HG03025 (cell line): Measurements from ENCODE around the gene PPP1CC.
"Not testable (repeated sequence)": the region's sequence is repeated elsewhere in the genome, so short reads cannot be mapped to it uniquely, and the experiment has no call there.

Source experiments
- ATAC-seq: cut with Tn5 transposase; IDR thresholded peaks from one replicate; pipeline ENCODE4 v1.9.1; 2021; ENCODE audit warnings: mild to moderate bottlenecking, moderate library complexity; ENCODE audit not compliant: unreplicated experiment, low FRiP score

PPP1CC gene

GRCh38 chr12:110726708-110727369 is 15.9 kb downstream of the PPP1CC start:
- no peak for ATAC-seq

GRCh38 chr12:110726028-110726427 is 16.7 kb downstream of the PPP1CC start:
- ATAC-seq = no peak

DNA sequence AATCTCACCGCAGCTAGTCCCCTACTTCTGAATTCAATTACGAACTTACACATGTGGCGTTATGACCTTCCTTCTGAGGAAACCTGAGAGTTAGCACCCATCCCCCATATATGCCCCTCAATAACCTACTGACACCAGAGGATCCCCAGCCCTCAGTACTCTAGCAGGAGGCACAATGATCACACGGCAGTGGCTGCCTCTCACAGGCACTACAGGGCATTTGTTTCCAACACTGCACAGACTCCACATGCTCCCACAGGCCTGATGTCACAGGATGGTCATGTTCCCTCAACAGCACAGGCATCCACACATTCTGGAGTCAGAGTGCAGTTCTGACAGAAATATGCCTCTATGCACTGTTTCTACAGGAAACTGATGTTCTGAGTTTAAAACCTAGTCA is 17.4 kb downstream of the PPP1CC start:
- no peak for ATAC-seq

DNA sequence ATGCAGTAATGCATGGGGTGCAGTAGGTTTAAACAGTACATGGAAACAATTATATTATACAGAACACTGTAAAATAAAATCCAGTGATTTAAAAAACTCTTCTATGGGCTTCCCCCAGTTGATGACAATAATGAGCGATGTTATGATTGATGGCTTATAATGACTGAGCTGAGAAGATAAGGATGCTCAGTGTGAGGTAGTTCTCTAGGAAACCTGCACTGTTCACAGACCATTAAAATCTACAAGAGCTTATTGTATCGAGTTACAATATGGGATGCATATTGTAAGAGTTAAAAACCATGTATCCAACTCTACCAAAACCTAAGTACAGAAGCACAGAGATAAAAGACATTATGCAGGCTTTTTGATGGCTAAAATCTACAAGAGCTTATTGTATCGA is 19.8 kb downstream of the PPP1CC start:
- not testable (repeated sequence) for ATAC-seq

DNA sequence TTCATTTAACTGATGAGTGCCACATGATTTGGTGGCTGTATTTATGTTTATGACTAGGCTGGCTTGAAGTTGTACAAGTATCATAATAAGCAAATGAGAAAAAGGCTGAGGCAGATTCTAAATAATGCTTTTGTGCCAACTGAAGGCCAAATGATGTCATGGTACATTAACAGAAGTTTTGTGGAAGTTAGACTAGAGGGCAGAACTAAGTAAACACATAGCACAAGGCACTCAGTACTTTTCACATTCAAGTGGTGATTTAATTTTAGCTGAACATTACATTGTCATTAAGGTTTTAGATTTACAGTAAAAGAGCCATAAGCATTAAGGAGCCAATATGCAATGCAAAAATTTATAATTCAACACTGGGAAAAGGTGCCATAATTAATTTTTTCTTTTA is 21.1 kb downstream of the PPP1CC start:
- ATAC-seq = no peak

DNA sequence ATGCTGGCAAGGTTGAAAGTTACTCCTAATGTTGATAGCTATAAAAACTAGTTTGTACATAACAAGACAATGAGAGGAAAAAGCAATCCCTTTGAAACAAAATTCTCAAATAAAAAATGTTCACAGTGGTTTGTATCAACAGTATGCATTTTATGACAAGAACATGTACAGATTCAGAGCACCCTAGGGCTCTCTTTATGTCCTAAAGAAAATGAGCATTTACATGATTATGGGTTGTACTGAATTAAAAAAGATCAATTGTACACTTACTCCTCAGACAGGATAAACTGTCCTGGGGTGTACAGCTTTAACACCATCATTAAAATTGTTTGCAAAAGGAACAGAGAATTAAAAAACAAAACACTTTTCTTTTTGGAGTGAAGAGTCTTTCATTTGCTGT is 22.2 kb downstream of the PPP1CC start:
- no peak for ATAC-seq

- ATAC-seq = no peak
These were observed 24.3 kb downstream of the PPP1CC start for GRCh38 chr12:110718222-110718908.

GRCh38 chr12:110717037-110717436 is 25.7 kb downstream of the PPP1CC start:
- ATAC-seq = no peak

DNA sequence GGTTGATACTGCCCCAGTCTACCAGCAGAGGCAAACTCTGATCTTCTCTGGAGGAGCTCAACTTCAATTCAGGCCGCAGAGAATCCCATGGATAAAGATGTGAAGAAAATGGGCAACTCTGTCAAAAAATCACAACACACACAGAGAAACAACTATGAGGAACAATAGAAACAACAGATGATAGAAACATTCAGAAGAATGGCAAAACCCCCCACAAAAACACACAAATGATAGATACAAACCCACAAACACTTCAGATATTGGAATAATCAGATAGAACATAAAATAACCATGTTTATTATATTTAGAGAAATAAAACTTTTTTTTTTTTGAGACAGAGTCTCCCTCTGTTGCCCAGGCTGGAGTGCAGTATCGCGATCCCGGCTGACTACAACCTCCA is 33.8 kb downstream of the PPP1CC start:
- ATAC-seq = no peak

- ATAC-seq = no peak
These were observed 37.4 kb downstream of the PPP1CC start for GRCh38 chr12:110705309-110705708.

GRCh38 chr12:110704750-110705149 is 37.9 kb downstream of the PPP1CC start:
- ATAC-seq = no peak

DNA sequence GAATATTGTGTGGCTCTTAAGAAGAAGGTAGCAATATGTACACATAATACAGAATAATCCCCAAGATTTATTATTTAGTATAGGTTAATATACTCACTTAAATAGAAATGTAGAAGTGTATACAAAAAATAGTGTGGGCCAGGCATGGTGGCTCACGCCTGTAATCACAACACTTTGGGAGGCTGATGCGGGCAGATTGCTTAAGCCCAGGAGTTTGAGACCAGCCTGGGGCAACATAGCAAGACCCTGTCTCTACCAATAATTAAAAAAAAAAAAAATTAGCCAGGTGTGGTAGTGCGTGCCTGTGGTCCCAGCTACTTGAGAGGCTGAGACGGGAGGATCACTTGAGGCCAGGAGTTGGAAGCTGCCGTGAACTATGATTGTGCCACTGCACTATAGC is 38.5 kb downstream of the PPP1CC start:
- no peak for ATAC-seq

DNA sequence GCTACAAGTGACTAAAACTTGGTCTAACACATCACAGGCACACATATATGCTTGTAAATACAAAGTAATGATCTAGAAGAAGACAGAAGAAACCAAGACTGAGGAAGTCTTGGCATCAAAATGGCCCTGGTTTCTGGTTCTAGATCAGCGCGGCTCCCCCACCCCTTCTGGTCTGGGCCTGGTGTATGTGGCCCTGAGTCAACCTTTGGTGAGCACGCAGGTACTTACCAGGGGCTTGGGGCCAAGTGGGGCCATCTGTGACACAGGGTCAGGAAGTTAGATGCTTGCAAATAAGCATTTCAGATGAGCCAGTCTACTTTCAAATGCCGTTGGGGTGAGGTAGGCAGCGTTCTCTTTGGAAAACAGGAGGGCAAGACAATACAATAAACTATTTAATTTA is 40.6 kb downstream of the PPP1CC start:
- no peak for ATAC-seq

- no peak for ATAC-seq
These were observed 42.9 kb downstream of the PPP1CC start for GRCh38 chr12:110699591-110700445.

- peak; percentile 65 for ATAC-seq
These were observed 44.4 kb downstream of the PPP1CC start for GRCh38 chr12:110698171-110698902.

DNA sequence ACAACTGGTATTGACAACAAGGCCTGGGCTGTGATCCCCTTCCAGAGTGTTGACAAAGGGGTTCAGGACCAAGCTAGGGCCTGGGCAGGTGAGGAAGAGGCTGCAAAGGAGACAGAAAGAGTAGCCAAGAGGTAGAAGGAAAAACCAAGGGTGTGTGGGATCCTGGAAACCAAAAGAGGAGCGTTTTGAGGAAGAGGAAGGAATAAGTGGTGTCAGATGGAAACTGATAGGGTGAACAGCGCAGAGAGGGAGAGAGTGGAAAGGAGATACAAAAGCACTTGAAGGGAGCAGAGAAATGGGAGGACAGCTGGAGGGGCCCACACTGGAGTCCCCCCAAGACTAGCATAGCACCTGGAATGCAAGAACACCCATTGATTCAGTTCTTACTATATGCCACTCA is 45.5 kb downstream of the PPP1CC start:
- no peak for ATAC-seq

DNA sequence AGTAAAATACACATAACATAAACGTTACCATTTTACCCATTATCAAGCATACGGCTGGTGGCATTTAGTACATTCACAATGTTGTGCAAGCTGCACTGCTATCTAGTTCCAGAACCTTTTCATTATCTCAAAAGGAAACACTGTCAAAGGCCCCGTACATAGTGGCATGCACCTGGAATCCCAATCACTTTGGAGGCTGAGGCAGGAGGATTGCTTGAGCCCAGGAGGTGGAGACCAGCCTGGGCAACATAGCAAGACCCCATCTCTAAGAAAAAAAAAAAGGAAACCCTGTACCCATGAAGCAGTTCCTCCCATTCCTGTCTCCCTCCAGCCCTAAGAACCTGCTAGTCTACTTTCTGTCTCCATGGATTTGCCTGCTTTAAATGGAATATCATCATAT is 46.4 kb downstream of the PPP1CC start:
- no peak for ATAC-seq

DNA sequence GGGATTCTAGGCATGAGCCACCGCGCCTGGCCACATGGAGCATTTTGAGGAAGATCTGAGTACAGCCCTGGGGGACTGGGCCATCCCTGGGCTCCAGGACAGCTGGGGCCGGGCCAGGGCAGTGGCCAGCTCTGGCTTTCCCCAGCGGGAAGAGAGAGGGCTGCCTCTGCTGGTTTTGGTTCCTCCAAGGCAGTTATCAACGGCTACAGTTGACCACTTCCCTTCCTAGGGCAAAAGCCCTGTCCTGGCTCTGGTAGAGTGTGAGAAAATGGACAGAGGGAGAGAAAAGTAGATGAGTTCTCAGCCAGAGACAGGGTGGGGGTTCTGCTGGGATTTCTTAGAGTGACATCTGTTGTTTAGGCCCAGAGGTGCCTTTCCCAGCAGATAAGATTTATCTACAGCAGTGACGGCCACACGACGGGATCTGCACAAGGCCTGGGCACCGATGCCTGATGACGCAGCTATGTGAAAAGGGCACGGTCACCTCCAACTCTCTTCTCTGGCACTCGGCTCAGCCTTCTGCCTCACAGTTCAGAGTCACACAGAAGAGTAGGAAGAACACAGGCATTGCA is 48.3 kb downstream of the PPP1CC start:
- no peak for ATAC-seq

DNA sequence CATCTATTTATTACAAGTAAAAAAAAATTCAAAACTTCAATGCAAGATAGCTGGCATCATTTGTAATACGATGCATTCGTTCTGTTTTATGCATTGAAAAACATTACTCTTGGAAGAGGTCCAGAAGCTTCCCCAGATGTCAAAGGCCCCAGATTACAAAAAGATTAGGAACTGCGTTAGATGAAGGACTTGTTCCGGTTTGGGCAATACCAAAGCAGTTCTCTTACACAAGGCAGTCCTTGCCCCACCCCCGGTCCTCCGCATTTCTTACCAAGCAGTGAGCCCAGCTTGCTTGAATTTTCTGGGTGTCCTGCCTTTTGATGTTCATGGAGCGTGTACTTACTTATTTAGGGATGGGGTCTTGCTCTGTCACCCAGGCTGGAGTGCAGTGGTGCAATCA is 49.0 kb downstream of the PPP1CC start:
- no peak for ATAC-seq

- ATAC-seq = no peak
These were observed 52.6 kb downstream of the PPP1CC start for GRCh38 chr12:110690127-110690430.
